Neural cell (in vitro differentiated cells): ENCODE data around the gene SSX5. TPM values are rescaled to one million over a fixed set of nuclear protein-coding genes. Genes with fewer than 3 reads are reported as not detected.

ENCODE experiments used
- H2AFZ ChIP-seq: fragments of 200-600, 300-800 bp; sonication (generic), shearing (Covaris generic); 2 replicates; pipeline ENCODE4 v1.6.0; 2014; ENCODE audit warnings: low read depth, mild to moderate bottlenecking, antibody characterized with exemption, low read length, moderate library complexity
- H3F3A ChIP-seq: fragments of 200-600 bp; shearing (Covaris generic); 2 replicates; pipeline ENCODE4 v1.6.1; 2016; ENCODE audit warnings: mild to moderate bottlenecking, moderate library complexity, mixed read lengths, antibody characterized with exemption, low read length; ENCODE audit not compliant: insufficient read depth, poor library complexity, severe bottlenecking
- H3K27ac ChIP-seq: fragments of 200-600, 300-800 bp; sonication (generic), shearing (Covaris generic); 2 replicates; pipeline ENCODE4 v1.5.1; 2014; ENCODE audit warnings: mild to moderate bottlenecking, low read length, moderate library complexity
- H3K27me3 ChIP-seq: fragments of 300-800, 200-600 bp; sonication (generic), shearing (Covaris generic); 2 replicates; pipeline ENCODE4 v1.6.0; 2014; ENCODE audit warnings: mild to moderate bottlenecking, low read depth, low read length, moderate library complexity; ENCODE audit not compliant: insufficient read depth
- H3K36me3 ChIP-seq: fragments of 300-800, 200-600 bp; sonication (generic), shearing (Covaris generic); 2 replicates; pipeline ENCODE4 v1.5.1; 2014; ENCODE audit warnings: mild to moderate bottlenecking, antibody characterized with exemption, low read length, moderate library complexity; ENCODE audit not compliant: insufficient read depth
- H3K4me2 ChIP-seq: fragments of 300-800, 200-600 bp; sonication (generic), shearing (Covaris generic); 2 replicates; pipeline ENCODE4 v1.6.0; 2014; ENCODE audit warnings: mild to moderate bottlenecking, low read length
- H3K4me3 ChIP-seq: fragments of 300-800, 200-600 bp; sonication (generic), shearing (Covaris generic); 2 replicates; pipeline ENCODE4 v1.5.1; 2014; ENCODE audit warnings: mild to moderate bottlenecking, low read length, moderate library complexity
- H3K79me2 ChIP-seq: fragments of 200-600 bp; shearing (Covaris generic); replicated peaks from 2 replicates; pipeline ENCODE4 v1.6.0; 2014; ENCODE audit warnings: mild to moderate bottlenecking, low read length, moderate library complexity; ENCODE audit not compliant: insufficient read depth
- H3K9ac ChIP-seq: fragments of 300-800, 200-600 bp; sonication (generic), shearing (Covaris generic); 2 replicates; pipeline ENCODE4 v1.6.1; 2016; ENCODE audit warnings: mild to moderate bottlenecking, low read length, mixed read lengths
- H3K9me2 ChIP-seq: fragments of 200-600 bp; shearing (Covaris generic); 2 replicates; pipeline ENCODE4 v1.6.1; 2016; ENCODE audit warnings: mild to moderate bottlenecking, low read length, mixed read lengths; ENCODE audit not compliant: insufficient read depth
- H3K9me3 ChIP-seq: fragments of 200-600, 300-800 bp; sonication (generic), shearing (Covaris generic); 2 replicates; pipeline ENCODE4 v1.6.1; 2016; ENCODE audit warnings: mild to moderate bottlenecking, mixed run types, low read length, moderate library complexity, mixed read lengths
- H4K20me1 ChIP-seq: fragments of 200-600 bp; shearing (Covaris generic); 2 replicates; pipeline ENCODE4 v1.6.1; 2016; ENCODE audit warnings: mild to moderate bottlenecking, mixed run types; ENCODE audit not compliant: insufficient read depth
- EP300 ChIP-seq: fragments of 450-650 bp; conservative IDR thresholded peaks from 2 replicates; pipeline ENCODE4 v1.6.1; 2014; ENCODE audit warnings: antibody characterized with exemption, mild to moderate bottlenecking, moderate library complexity; ENCODE audit not compliant: poor library complexity, severe bottlenecking
- EZH2 ChIP-seq: fragments of 200-600, 300-800 bp; shearing (Covaris generic), sonication (generic); IDR thresholded peaks from 2 replicates; pipeline ENCODE4 v1.6.1; 2014; ENCODE audit warnings: antibody characterized with exemption, low read length, borderline replicate concordance, mild to moderate bottlenecking; ENCODE audit not compliant: insufficient read depth, poor library complexity, severe bottlenecking
- MXI1 ChIP-seq: fragments of 450-650 bp; conservative IDR thresholded peaks from 2 replicates; pipeline ENCODE4 v1.6.1; 2014; ENCODE audit warnings: antibody characterized with exemption, mild to moderate bottlenecking; ENCODE audit not compliant: poor library complexity, severe bottlenecking
- POLR2AphosphoS5 ChIP-seq: IDR thresholded peaks from 2 replicates; pipeline ENCODE4 v1.6.1; 2012
- RAD21 ChIP-seq: fragments of 450-650 bp; conservative IDR thresholded peaks from 2 replicates; pipeline ENCODE4 v1.6.1; 2014; ENCODE audit warnings: antibody characterized with exemption, mild to moderate bottlenecking, moderate library complexity
- REST ChIP-seq: IDR thresholded peaks from 2 replicates; pipeline ENCODE4 v1.6.1; 2012; ENCODE audit warnings: borderline replicate concordance
- SMC3 ChIP-seq: fragments of 450-650 bp; conservative IDR thresholded peaks from 2 replicates; pipeline ENCODE4 v1.6.1; 2014; ENCODE audit warnings: antibody characterized with exemption, mild to moderate bottlenecking, moderate library complexity; ENCODE audit not compliant: poor library complexity
- TAF1 ChIP-seq: IDR thresholded peaks from 2 replicates; pipeline ENCODE4 v1.6.1; 2012; ENCODE audit warnings: low read depth
- polyA plus RNA-seq: library from polyadenylated mRNA; depleted of rRNA; stranded (reverse); fragments of >200 nt; gene quantifications from 2 replicates; pipeline ENCODE4 v1.2.3, GENCODE V29; 2014
- TF ChIP-seq, protein P1 (sequence below): fragments of 450-650 bp; IDR thresholded peaks from 2 replicates; pipeline ENCODE4 v1.5.1; 2014; ENCODE audit warnings: antibody characterized with exemption, mild to moderate bottlenecking, moderate library complexity; ENCODE audit not compliant: poor library complexity, severe bottlenecking

SSX5 gene
- polyA plus RNA-seq, 1 donor from 2014 or later, result not detected

DNA sequence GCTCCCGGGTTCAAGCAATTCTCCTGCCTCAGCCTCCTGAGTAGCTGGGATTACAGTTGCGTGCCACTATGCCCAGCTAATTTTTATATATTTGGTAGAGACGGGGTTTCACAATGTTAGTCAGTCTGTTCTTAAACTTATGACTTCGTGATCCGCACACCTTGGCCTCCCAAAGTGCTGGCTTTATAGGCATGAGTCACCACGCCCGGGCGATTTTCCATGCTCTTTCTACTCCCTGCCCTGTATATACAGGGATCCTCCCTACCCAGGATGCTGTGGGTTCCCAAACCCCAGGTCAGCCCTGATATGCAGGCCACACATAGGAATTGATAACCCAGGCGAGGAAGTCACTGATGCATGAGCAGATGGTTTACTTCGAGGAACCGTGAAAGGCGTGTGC, 31.4 kb downstream of the SSX5 start:
- Histone ChIP-seq H3K4me2 (no peak overlapping the region), H2AFZ (no peak overlapping the region), H3K36me3 (no peaks in the 10 kb centered on the region), H3K9me3 (no peaks in the 10 kb centered on the region), H3K27ac (no peak overlapping the region), H4K20me1 (no peaks in the 10 kb centered on the region), H3K4me3 (no peak overlapping the region), H3K9me2 (no peaks in the 10 kb centered on the region), H3K79me2 (no peaks in the 10 kb centered on the region), H3K9ac (no peak overlapping the region), H3F3A (no peaks in the 10 kb centered on the region), H3K27me3 (no peaks in the 10 kb centered on the region)
- TF ChIP-seq, protein P1, sequence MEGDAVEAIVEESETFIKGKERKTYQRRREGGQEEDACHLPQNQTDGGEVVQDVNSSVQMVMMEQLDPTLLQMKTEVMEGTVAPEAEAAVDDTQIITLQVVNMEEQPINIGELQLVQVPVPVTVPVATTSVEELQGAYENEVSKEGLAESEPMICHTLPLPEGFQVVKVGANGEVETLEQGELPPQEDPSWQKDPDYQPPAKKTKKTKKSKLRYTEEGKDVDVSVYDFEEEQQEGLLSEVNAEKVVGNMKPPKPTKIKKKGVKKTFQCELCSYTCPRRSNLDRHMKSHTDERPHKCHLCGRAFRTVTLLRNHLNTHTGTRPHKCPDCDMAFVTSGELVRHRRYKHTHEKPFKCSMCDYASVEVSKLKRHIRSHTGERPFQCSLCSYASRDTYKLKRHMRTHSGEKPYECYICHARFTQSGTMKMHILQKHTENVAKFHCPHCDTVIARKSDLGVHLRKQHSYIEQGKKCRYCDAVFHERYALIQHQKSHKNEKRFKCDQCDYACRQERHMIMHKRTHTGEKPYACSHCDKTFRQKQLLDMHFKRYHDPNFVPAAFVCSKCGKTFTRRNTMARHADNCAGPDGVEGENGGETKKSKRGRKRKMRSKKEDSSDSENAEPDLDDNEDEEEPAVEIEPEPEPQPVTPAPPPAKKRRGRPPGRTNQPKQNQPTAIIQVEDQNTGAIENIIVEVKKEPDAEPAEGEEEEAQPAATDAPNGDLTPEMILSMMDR, result no peak
- TF ChIP-seq REST, result no peak
- no peak for TF ChIP-seq EZH2
- TF ChIP-seq POLR2AphosphoS5, result no peak
- TF ChIP-seq SMC3, result no peak
- no peak for TF ChIP-seq EP300
- no peak for TF ChIP-seq MXI1
- no peak for TF ChIP-seq RAD21
- TF ChIP-seq TAF1, result no peak

GRCh38 chrX:48156014-48156413, 40.6 kb downstream of the SSX5 start:
- H3K4me2 ChIP-seq, result no peak overlapping the region
- H2AFZ ChIP-seq, result no peak overlapping the region
- H3K27ac ChIP-seq, result no peak overlapping the region
- no peaks in the 10 kb centered on the region for H3K9me3 ChIP-seq
- no peaks in the 10 kb centered on the region for H3K9me2 ChIP-seq
- no peaks in the 10 kb centered on the region for H4K20me1 ChIP-seq
- no peaks in the 10 kb centered on the region for H3K27me3 ChIP-seq
- no peak overlapping the region for H3K4me3 ChIP-seq
- H3F3A ChIP-seq, result no peaks in the 10 kb centered on the region
- TF ChIP-seq SMC3 (no peak), MXI1 (no peak), RAD21 (no peak), EZH2 (no peak), EP300 (no peak), TAF1 (no peak), REST (no peak), POLR2AphosphoS5 (no peak)
- TF ChIP-seq, protein P1, result no peak
- H3K9ac ChIP-seq, result no peak overlapping the region
- H3K36me3 ChIP-seq, result no peaks in the 10 kb centered on the region
- no peaks in the 10 kb centered on the region for H3K79me2 ChIP-seq
